SK-N-SH treated with all-trans-retinoic acid at 6 μM for 48 hours (cell line): ENCODE measurements around the gene ZFP69.

Source experiments
- ATAC-seq: fragments of 200-7000 bp; cut with Tn5 transposase; 3 replicates; pipeline ENCODE4 v1.9.1; 2020; ENCODE audit warnings: mild to moderate bottlenecking, moderate library complexity
- ARNTL ChIP-seq: fragments of 450-650 bp; formaldehyde crosslinking; IDR thresholded peaks from 2 replicates; pipeline ENCODE4 v1.5.0; 2020; ENCODE audit warnings: low read depth, mild to moderate bottlenecking, moderate library complexity, borderline replicate concordance
- BACH2 ChIP-seq: fragments of 250-450 bp; sonication (Bioruptor Pico); IDR thresholded peaks from 2 replicates; pipeline ENCODE4 v1.9.0; 2021; ENCODE audit warnings: mild to moderate bottlenecking, borderline replicate concordance
- CSDC2 ChIP-seq: fragments of 250-450 bp; sonication (Bioruptor Pico); IDR thresholded peaks from 2 replicates; pipeline ENCODE4 v1.5.0; 2020; ENCODE audit warnings: mild to moderate bottlenecking, moderate library complexity
- CSRNP3 ChIP-seq: fragments of 250-450 bp; sonication (Bioruptor Pico); IDR thresholded peaks from 2 replicates; pipeline ENCODE4 v1.5.1; 2021; ENCODE audit warnings: mild to moderate bottlenecking, moderate library complexity
- ESRRG ChIP-seq: fragments of 250-450 bp; sonication (Bioruptor Pico); IDR thresholded peaks from 2 replicates; pipeline ENCODE4 v1.6.1; 2021; ENCODE audit warnings: mild to moderate bottlenecking
- GLIS3 ChIP-seq: fragments of 250-450 bp; sonication (Bioruptor Pico); IDR thresholded peaks from 2 replicates; pipeline ENCODE4 v1.5.0; 2020; ENCODE audit warnings: mild to moderate bottlenecking, moderate library complexity
- ISL1 ChIP-seq: fragments of 250-450 bp; sonication (Bioruptor Pico); IDR thresholded peaks from 2 replicates; pipeline ENCODE4 v2.1.2; 2022; ENCODE audit warnings: mild to moderate bottlenecking, moderate library complexity
- OSR1 ChIP-seq: fragments of 250-450 bp; sonication (Bioruptor Pico); IDR thresholded peaks from 2 replicates; pipeline ENCODE4 v1.8.0; 2022; ENCODE audit warnings: moderate library complexity, mild to moderate bottlenecking, inconsistent platforms
- PATZ1 ChIP-seq: fragments of 250-450 bp; sonication (Bioruptor Pico); IDR thresholded peaks from 2 replicates; pipeline ENCODE4 v1.8.0; 2020; ENCODE audit warnings: mild to moderate bottlenecking, moderate library complexity, borderline replicate concordance
- POU6F1 ChIP-seq: fragments of 250-450 bp; sonication (Bioruptor Pico); IDR thresholded peaks from 2 replicates; pipeline ENCODE4 v1.8.0; 2021; ENCODE audit warnings: low read depth, mild to moderate bottlenecking, moderate library complexity, borderline replicate concordance
- PPARA ChIP-seq: fragments of 250-450 bp; sonication (Bioruptor Pico); IDR thresholded peaks from 2 replicates; pipeline ENCODE4 v1.5.0; 2020; ENCODE audit warnings: mild to moderate bottlenecking, borderline replicate concordance
- RARB ChIP-seq: fragments of 250-450 bp; sonication (Bioruptor Pico); IDR thresholded peaks from 2 replicates; pipeline ENCODE4 v1.8.0; 2021; ENCODE audit warnings: mild to moderate bottlenecking, moderate library complexity
- SNAI2 ChIP-seq: fragments of 250-450 bp; sonication (Bioruptor Pico); IDR thresholded peaks from 2 replicates; pipeline ENCODE4 v1.5.0; 2020; ENCODE audit warnings: mild to moderate bottlenecking, moderate library complexity
- TCF4 ChIP-seq: fragments of 250-450 bp; sonication (Bioruptor Pico); IDR thresholded peaks from 2 replicates; pipeline ENCODE4 v1.8.0; 2021; ENCODE audit warnings: mild to moderate bottlenecking, moderate library complexity, borderline replicate concordance
- TOX ChIP-seq: fragments of 250-450 bp; sonication (Bioruptor Pico); IDR thresholded peaks from 2 replicates; pipeline ENCODE4 v1.8.0; 2021; ENCODE audit warnings: mild to moderate bottlenecking, moderate library complexity, borderline replicate concordance
- ZC3H10 ChIP-seq: fragments of 250-450 bp; sonication (Bioruptor Pico); IDR thresholded peaks from 2 replicates; pipeline ENCODE4 v1.5.1; 2021; ENCODE audit warnings: mild to moderate bottlenecking, moderate library complexity
- ZFP3 ChIP-seq: fragments of 250-450 bp; sonication (Bioruptor Pico); IDR thresholded peaks from 2 replicates; pipeline ENCODE4 v1.5.0; 2020; ENCODE audit warnings: mild to moderate bottlenecking, moderate library complexity
- ZFP30 ChIP-seq: fragments of 450-650 bp; formaldehyde crosslinking; IDR thresholded peaks from 2 replicates; pipeline ENCODE4 v1.5.0; 2022; ENCODE audit warnings: mild to moderate bottlenecking, moderate library complexity
- ZNF565 ChIP-seq: fragments of 450-650 bp; formaldehyde crosslinking; conservative IDR thresholded peaks from 2 replicates; pipeline ENCODE4 v1.5.0; 2020; ENCODE audit warnings: low read depth, mild to moderate bottlenecking, moderate library complexity
- ZNF8 ChIP-seq: fragments of 450-650 bp; formaldehyde crosslinking; IDR thresholded peaks from 2 replicates; pipeline ENCODE4 v1.5.0; 2020; ENCODE audit warnings: mild to moderate bottlenecking, moderate library complexity

The ZFP69 gene

GRCh38 chr1:40439247-40439646 lies 37.8 kb upstream of the ZFP69 start:
- no peak for ATAC-seq
- TF ChIP-seq ISL1 (no peak), CSRNP3 (CRISPR knock-in tag) (no peak), ESRRG (CRISPR knock-in tag) (no peak), ZFP3 (CRISPR knock-in tag) (no peak), PPARA (no peak), GLIS3 (no peak), ARNTL (no peak), SNAI2 (CRISPR knock-in tag) (no peak), RARB (no peak), ZNF565 (CRISPR knock-in tag) (no peak), ZNF8 (no peak), CSDC2 (CRISPR knock-in tag) (no peak), BACH2 (CRISPR knock-in tag) (no peak), TOX (CRISPR knock-in tag) (no peak), PATZ1 (CRISPR knock-in tag) (no peak), POU6F1 (CRISPR knock-in tag) (no peak), OSR1 (CRISPR knock-in tag) (no peak), ZC3H10 (CRISPR knock-in tag) (no peak), ZFP30 (no peak)

GRCh38 chr1:40449684-40450494 lies 27.2 kb upstream of the ZFP69 start, which contains the start of gene ZFP69B:
Gene ZFP69B, plus strand, starts transcription at chr1:40450476. Its CDS starts 486 bp downstream, at chr1:40450962.
- TF ChIP-seq RARB (no peak), CSDC2 (CRISPR knock-in tag) (no peak), ZNF8 (no peak), PATZ1 (CRISPR knock-in tag) (peak; percentile 89), POU6F1 (CRISPR knock-in tag) (no peak), ZFP3 (CRISPR knock-in tag) (no peak), ARNTL (peak; percentile 27; the same call in 1 of the 2 replicates), TOX (CRISPR knock-in tag) (no peak)
- peak; percentile 96 for ATAC-seq

- ATAC-seq: peak; percentile 71
- no peak for TF ChIP-seq POU6F1 (CRISPR knock-in tag)
- no peak for TF ChIP-seq TCF4
- no peak for TF ChIP-seq OSR1 (CRISPR knock-in tag)
- no peak for TF ChIP-seq ZC3H10 (CRISPR knock-in tag)
- no peak for TF ChIP-seq TOX (CRISPR knock-in tag)
Observed at GRCh38 chr1:40450495-40451237, 26.4 kb upstream of the ZFP69 start.
